Ishikawa (cell line): ENCODE measurements around the gene ZNF879.

ENCODE experiments used
- CREB1 ChIP-seq: IDR thresholded peaks from 2 replicates; pipeline ENCODE4 v1.6.1; 2012; ENCODE audit warnings: low read depth
- EP300 ChIP-seq: IDR thresholded peaks from 2 replicates; pipeline ENCODE4 v1.6.1; 2012; ENCODE audit warnings: borderline replicate concordance
- TAF1 ChIP-seq: IDR thresholded peaks from 2 replicates; pipeline ENCODE4 v1.6.1; 2012; ENCODE audit warnings: low read depth, mild to moderate bottlenecking
- YY1 ChIP-seq: IDR thresholded peaks from 2 replicates; pipeline ENCODE4 v1.6.1; 2012; ENCODE audit warnings: low read depth
- TF ChIP-seq, protein P1 (sequence below): IDR thresholded peaks from 2 replicates; pipeline ENCODE4 v1.6.1; 2012
- TF ChIP-seq, protein P2 (sequence below): IDR thresholded peaks from 2 replicates; pipeline ENCODE4 v1.6.1; 2012

DNA sequence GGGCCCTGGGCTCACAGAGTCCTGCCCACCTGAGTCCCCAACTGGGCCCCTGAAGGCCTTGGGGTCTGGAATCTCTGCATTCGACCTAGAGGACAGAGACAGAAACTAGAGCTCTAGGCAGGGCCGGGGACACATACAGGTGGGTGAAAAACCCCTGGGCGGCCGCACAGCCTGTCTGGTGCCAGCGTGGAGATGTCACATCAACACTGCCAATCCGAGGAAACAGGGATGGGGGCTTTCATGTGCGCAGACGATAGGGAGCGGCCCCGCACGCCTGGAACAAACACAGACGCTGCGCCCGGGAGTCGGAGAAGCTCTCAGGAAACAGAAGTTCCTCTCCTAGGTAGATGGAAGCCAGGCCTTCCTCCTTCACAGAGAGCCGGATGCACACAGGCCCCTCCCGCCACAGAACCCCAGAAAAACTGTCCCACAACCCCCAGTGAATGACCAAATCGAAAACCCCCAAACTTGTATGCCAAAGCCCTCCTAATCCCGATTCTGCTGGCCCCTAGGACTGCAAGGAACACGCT, 30.3 kb upstream of the ZNF879 start:
- TF ChIP-seq YY1 (no peak), EP300 (no peak), TAF1 (no peak), CREB1 (no peak)
- TF ChIP-seq, protein P1, sequence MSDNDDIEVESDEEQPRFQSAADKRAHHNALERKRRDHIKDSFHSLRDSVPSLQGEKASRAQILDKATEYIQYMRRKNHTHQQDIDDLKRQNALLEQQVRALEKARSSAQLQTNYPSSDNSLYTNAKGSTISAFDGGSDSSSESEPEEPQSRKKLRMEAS, result no peak
- TF ChIP-seq, protein P2, sequence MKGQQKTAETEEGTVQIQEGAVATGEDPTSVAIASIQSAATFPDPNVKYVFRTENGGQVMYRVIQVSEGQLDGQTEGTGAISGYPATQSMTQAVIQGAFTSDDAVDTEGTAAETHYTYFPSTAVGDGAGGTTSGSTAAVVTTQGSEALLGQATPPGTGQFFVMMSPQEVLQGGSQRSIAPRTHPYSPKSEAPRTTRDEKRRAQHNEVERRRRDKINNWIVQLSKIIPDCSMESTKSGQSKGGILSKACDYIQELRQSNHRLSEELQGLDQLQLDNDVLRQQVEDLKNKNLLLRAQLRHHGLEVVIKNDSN, result no peak
